HG03139 (cell line): ENCODE data around the gene TPD52L1.
"Not testable (repeated sequence)": the region's sequence is repeated elsewhere in the genome, so short reads cannot be mapped to it uniquely, and the experiment has no call there.

Experiments used
- ATAC-seq: cut with Tn5 transposase; IDR thresholded peaks from one replicate; pipeline ENCODE4 v1.9.1; 2021; ENCODE audit not compliant: unreplicated experiment

Gene TPD52L1

GRCh38 chr6:125140808-125141207, 12.8 kb upstream of the TPD52L1 start:
- ATAC-seq: no peak

DNA sequence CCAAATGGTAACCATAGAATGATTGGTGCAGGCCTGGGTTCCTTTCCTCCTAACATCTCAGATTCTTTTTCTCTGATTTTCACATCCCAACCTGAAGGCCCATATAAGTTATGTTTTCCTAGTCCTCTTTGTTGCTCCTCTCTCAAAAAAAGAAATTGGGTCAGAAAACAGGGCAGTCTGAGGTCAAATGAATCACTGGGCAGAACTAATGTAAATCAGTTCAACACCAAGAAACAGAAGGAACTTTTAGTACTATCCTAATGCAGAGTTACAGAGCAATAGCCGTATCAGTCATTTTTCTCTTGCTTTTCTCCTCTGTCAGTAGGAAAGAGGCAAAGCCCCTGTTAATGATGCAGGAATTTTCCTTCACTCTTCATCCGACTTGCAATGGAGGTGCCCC, 11.0 kb upstream of the TPD52L1 start:
- no peak for ATAC-seq

DNA sequence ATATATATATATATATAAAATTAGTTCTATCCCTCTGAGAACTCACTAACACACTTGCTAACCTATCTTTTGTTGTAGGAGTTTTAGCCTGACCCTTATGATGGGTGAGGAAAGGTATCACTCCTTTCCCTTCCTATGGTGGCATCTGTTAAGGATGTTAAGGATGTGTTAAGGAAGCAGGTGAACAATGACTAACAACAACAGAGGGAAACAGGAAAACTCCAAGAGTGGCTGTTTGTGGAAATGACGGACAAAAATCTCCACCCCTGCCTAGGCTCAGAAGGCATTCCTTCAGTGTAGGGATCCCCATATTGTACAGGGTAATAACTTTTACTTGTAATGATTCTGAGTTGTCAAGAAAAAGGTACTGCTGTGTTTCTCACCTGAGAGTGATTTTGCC, 8.8 kb upstream of the TPD52L1 start:
- ATAC-seq: no peak

DNA sequence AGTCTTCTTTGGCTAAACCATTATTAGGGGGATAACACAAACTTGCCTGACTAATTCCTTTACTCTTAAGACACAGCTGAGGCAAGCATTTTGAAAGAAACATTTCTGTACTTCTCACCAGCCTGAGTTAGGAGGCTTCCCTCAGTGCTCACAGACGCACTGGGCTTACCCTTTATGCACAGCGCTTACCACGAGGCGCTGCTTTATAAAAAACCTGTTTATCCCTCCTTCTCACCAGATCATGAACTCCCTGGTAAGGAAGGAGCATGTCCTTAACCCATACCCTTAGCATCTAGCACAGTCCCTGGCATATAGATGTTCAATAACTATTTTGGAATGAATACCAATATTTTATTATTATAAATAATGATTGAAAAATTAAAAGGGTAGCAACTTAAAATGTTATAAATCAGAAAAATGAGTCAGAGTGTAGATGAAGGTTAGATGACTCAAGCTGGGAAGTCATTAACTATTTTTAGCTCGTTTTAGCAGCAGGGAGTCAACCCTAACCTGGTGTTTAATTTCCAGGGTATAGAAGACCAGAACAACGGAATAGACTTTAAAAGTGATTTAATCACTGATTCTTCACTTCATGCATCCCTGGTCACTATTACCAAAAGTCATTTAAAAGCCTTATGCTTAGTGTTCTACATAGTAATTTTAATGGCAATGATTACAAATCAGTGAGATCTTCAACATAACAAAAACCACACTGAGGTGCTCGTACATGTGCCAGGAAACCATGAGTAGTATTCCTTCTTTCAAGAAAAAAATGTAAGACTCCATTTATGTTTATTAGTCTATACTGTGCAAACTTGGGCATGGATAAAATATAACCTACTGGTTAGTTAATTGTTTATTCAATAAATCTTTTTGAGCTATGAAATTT, 4.1 kb upstream of the TPD52L1 start:
- no peak for ATAC-seq

- ATAC-seq: no peak
These were observed 1.9 kb upstream of the TPD52L1 start for GRCh38 chr6:125151700-125152099.

DNA sequence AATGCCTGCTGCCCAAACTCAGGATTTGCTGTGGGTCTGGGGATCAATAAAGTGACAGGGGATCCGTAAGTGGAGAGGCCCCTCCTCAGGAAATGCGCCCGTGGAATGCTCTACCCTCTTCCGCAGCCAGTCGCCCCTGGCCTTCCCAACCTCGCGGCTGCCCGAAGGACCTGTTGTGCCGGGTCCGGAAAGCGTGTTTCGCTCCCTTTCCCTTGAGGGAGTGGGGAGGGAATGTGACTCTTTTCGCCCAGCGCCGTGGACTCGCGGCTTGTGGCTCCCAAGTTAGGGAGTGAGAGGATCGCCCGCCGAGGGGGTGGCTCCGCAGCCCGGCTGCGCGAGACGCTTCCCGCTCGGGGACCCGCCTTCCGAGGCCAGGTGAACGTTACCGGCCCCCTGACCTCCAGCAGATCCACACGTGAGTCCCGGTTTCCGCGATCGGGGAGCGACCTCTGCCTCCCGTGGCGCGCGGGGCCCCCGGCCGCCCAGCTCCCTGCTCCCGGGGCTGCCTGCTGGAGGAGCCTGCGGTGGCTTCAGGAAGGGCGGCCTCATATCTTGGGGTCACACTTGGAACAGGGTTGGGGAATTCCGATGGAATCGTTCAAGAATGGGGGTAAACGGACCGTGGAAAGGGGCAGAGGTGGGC, 666 bp downstream of the TPD52L1 start:
- ATAC-seq: no peak

DNA sequence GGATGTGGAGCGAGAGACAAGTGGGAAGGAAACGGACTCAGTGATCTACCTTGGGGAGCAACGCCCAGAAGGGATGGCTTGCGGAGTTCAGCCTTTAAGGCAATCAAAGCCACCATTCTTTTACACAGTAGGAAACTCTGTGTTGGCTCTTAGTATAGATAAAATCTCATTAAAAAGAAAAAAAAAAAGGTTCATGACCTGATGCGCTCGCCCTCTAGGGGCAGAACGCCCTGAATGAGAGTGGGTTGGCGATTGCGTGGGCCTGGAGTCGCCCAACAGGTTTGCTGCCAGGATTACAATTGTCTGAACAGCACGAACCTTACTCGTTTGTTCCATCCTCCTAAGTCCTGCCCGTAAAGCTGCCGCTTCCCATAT, 1.2 kb downstream of the TPD52L1 start:
- ATAC-seq: no peak

GRCh38 chr6:125155344-125155743, 1.8 kb downstream of the TPD52L1 start:
- ATAC-seq: no peak

GRCh38 chr6:125156496-125156895, 2.9 kb downstream of the TPD52L1 start:
- no peak for ATAC-seq

DNA sequence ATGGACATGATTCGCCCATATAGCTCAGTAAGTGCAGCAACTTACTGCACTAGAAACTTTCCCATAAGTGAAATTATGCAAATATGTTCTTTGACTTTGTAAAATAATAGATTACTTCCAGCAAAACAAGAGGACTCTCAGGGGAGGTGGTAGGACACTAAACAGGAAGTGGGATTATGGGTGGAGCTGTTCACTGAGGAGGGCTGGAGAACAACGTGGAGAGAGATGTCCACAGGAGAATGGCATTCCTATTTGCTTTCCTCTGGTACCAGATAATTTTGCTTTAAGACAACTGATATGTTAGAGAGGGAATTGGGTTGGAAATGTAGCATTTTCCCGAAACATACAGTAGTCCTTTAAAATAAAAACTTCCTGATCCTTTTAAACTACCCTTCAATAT, 3.7 kb downstream of the TPD52L1 start:
- no peak for ATAC-seq

GRCh38 chr6:125157725-125158124, 4.2 kb downstream of the TPD52L1 start:
- no peak for ATAC-seq

DNA sequence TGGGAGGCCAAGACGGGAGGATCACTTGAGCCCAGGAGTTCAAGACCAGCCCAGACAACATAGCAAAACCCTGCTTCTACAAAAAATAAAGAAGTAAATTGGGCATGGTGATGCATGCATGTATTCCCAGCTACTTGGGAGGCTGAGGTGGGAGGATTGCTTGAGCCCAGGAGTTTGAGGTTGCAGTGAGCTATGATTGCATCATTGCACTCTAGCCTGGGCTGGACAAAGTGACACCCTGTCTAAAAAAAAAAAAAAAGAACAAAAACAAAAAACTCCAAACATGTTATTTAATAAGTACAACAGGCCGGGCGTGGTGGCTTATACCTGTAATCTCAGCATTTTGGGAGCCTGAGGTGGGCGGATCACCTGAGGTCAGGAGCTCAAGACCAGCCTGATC, 9.8 kb downstream of the TPD52L1 start:
- not testable (repeated sequence) for ATAC-seq

- no peak for ATAC-seq
These were observed 10.2 kb downstream of the TPD52L1 start for GRCh38 chr6:125163811-125164210.

DNA sequence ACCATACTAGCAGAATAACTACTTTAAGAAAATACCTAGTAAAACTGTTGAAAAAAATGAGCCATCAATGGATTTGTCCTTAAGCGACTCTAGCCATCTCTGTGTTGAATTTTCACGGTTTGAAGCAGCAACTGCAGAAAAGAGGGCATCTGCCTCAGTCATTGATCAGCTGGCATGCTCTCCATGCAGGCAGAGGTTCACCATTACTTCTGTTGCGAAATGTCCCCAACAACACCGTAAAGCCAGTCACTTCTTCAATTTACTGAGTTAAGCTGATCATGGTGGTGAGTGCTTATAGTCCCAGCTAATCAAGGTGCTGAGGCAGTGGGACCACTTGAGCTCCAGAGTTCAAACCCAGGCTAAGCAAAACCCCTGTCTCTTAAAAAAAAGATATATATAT, 11.1 kb downstream of the TPD52L1 start:
- ATAC-seq: no peak

DNA sequence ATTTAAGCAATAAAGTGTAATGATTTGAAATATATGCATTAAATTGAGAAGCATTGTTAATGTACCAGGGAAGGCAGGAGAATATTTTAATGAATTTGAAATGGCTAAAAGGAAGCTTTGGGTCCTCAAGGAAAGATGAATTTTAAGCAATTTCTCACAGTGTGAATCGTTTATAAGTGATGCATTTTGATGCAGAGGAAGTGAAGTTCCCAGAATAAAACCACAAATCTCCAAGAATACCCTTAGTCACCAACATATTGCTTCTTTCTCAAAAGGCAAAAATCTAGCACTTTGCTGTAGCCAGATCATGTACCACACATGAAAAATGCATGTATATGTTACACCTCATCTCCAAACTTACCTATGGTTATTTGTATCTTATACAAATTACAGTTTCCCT, 11.7 kb downstream of the TPD52L1 start:
- no peak for ATAC-seq

GRCh38 chr6:125165776-125166175, 12.2 kb downstream of the TPD52L1 start:
- no peak for ATAC-seq

DNA sequence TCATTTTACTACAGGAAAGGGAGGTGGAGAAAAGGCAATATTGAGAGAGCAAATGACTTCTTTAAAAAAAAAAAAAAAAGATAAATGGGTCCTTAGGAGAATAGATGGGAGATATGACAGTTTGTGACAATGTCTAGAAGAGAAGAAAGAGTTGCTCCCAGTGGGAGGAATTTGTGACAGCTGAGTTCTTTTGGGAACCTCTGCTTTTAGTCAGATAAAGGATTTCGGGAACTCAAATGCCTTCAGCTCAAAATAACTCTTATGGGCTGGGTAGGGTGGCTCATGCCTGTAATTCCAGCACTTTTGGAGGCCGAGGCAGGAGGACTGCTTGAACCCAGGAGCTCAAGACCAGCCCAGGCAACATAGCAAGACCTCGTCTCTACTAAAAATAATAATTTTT, 13.1 kb downstream of the TPD52L1 start:
- ATAC-seq: no peak

GRCh38 chr6:125167579-125167978, 14.0 kb downstream of the TPD52L1 start:
- no peak for ATAC-seq

GRCh38 chr6:125169058-125169457, 15.5 kb downstream of the TPD52L1 start:
- no peak for ATAC-seq

DNA sequence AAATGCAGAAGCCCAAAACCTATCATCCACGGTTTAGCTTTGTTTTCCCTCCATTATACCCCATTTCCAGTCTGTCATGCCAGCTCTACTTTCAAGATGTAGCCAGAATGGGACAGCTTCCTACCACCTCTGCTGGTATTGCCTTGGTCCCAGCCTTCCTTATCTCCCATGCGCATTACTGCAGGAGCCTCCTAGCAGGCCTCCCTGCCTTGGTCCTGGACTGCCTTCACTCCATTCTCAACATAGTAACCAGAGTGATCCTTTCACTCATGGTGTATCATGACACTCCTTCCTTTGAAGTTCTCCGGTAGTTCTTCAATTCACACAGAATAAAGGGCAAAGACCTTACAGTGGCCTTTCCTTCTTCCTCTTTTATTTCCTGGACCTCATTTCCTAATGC, 15.9 kb downstream of the TPD52L1 start:
- no peak for ATAC-seq

- no peak for ATAC-seq
These were observed 16.8 kb downstream of the TPD52L1 start for GRCh38 chr6:125170376-125170775.

DNA sequence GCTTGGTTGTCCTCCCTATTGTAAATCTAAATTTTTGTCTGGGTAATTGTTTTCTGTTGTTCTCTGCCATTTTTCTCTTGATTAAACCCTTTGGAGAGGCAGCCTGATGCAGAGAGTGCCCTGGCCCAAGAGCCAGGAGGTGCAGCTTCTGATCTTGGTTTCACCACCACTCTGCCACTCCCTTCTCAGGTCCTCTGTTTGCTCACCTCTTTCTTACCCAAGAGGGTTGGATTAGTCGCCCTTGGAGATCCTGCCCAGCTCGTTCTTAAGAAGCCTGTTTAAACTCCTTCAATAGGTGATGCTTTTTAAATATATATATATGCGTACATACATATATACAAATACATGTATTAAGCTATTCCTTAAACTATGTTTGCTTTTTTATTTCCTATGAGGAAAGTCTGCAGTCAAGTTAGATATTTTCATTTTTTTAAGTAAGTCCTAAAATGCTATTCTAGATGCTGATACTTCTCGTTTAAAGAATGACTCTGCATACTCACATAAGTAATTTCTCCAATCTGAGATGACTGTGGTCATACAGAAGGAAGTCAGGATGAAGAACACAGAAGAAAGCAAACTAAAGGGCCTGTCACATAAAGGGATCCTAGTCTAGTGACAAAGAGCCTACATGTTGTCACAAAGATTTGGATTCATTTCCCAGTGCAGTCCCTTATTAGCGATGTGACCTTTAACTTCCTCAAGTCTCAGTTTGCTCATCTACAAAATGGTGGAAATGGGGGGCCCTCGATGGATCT, 19.9 kb downstream of the TPD52L1 start:
- no peak for ATAC-seq
